Panc1 (cell line): Measurements from ENCODE around the gene OR13D1. TPM values are rescaled to one million over a fixed set of nuclear protein-coding genes. Genes with fewer than 3 reads are reported as not detected.

Experiments used
- ATAC-seq: fragments of 200-7000 bp; cut with Tn5 transposase; 2 replicates; pipeline ENCODE4 v1.9.1; 2020; ENCODE audit warnings: mild to moderate bottlenecking, moderate library complexity
- BruUV-seq: library from RNA; stranded (reverse); fragments of 400-500 nt; replicated peaks from 2 replicates; lab custom pipeline; 2021; lab: Mats Ljungman, UMichigan
- CTCF ChIA-PET: fragments of 300-600 bp; sonication (Branson Sonifier 250); formaldehyde crosslinking; loops from one replicate; lab custom pipeline; 2022; ENCODE audit warnings: antibody characterized with exemption; lab: Charles Lee
- POLR2A ChIA-PET: fragments of 300-600 bp; sonication (Branson Sonifier 250); formaldehyde crosslinking; loops from one replicate; lab custom pipeline; 2022; ENCODE audit warnings: antibody characterized with exemption; lab: Charles Lee
- DNase-seq: peaks from one replicate; pipeline ENCODE4 v3.0.0-alpha.2; 2010; ENCODE audit warnings: low read depth, low spot score
- H3K27ac ChIP-seq: 2 replicates; pipeline ENCODE4 v1.5.1; 2011; ENCODE audit warnings: mild to moderate bottlenecking, low read length, inconsistent platforms
- H3K27me3 ChIP-seq: fragments of 200-500 bp; sonication (Bioruptor generic); 2 replicates; pipeline ENCODE4 v1.6.0; 2014; ENCODE audit warnings: low read length, inconsistent platforms; ENCODE audit not compliant: control insufficient read depth, insufficient read depth
- H3K36me3 ChIP-seq: fragments of 200-500 bp; sonication (Bioruptor generic); 2 replicates; pipeline ENCODE4 v1.5.1; 2014; ENCODE audit warnings: inconsistent platforms, mild to moderate bottlenecking, low read length, moderate library complexity; ENCODE audit not compliant: control insufficient read depth, insufficient read depth
- H3K4me1 ChIP-seq: 2 replicates; pipeline ENCODE4 v1.5.1; 2011; ENCODE audit warnings: inconsistent platforms, mild to moderate bottlenecking, low read length, moderate library complexity; ENCODE audit not compliant: control insufficient read depth, insufficient read depth
- H3K4me3 ChIP-seq, 2 experiments: 2 replicates each; pipeline ENCODE4 v1.5.1; 2011 to 2012; ENCODE audit warnings: low read depth in 2 of 2, low read length in 2 of 2, mild to moderate bottlenecking in 2 of 2, inconsistent platforms in 1 of 2, moderate library complexity in 1 of 2
- H3K9me3 ChIP-seq: fragments of 200-500 bp; sonication (Bioruptor generic); 2 replicates; pipeline ENCODE4 v1.5.1; 2014; ENCODE audit warnings: low read depth, mild to moderate bottlenecking, inconsistent platforms, low read length, moderate library complexity; ENCODE audit not compliant: control insufficient read depth, insufficient read depth
- CTCF ChIP-seq: fragments of 450-650 bp; IDR thresholded peaks from 2 replicates; pipeline ENCODE4 v1.5.1; 2017; ENCODE audit warnings: mild to moderate bottlenecking
- POLR2AphosphoS5 ChIP-seq: IDR thresholded peaks from 2 replicates; pipeline ENCODE4 v1.6.1; 2012; ENCODE audit warnings: mild to moderate bottlenecking, low read depth, low read length, moderate library complexity
- REST ChIP-seq, 2 experiments: IDR thresholded peaks; 2 replicates each; pipeline ENCODE4 v1.6.1; 2011 to 2012; ENCODE audit warnings: low read depth in 2 of 2, control low read depth in 1 of 2, low read length in 1 of 2, mild to moderate bottlenecking in 1 of 2, moderate library complexity in 1 of 2; ENCODE audit not compliant: insufficient read depth in 1 of 2
- SIN3A ChIP-seq: IDR thresholded peaks from 2 replicates; pipeline ENCODE4 v1.6.1; 2012; ENCODE audit warnings: low read depth, mild to moderate bottlenecking, low read length, moderate library complexity, borderline replicate concordance; ENCODE audit not compliant: insufficient read depth
- TCF7L2 ChIP-seq: IDR thresholded peaks from 2 replicates; pipeline ENCODE4 v1.6.1; 2011; ENCODE audit warnings: mild to moderate bottlenecking, low read depth, low read length, inconsistent platforms
- in situ Hi-C: cut with HindIII; loops from 2 replicates; pipeline ENCODE4 v1.10.0; 2016; ENCODE audit warnings: low sequenced_read_pairs, low pct_unique_long_range_greater_than_20kb
- intact Hi-C: fragments of 100-400 bp; cut with micrococcal nuclease; formaldehyde crosslinking; loops from one replicate; pipeline ENCODE4 v1.10.0; 2022; ENCODE audit not compliant: unreplicated experiment
- total RNA-seq: library from RNA; stranded (reverse); gene quantifications from one replicate; pipeline ENCODE4 v1.2.1, GENCODE V29; 2021; ENCODE audit not compliant: unreplicated experiment

The OR13D1 gene
- total RNA-seq, 1 experiment from 2014 or later = not detected

GRCh38 chr9:104738452-104738851 lies 44.1 kb downstream of the OR13D1 start:
- Histone ChIP-seq H3K27ac (no peak overlapping the region), H3K4me1 (no peaks in the 10 kb centered on the region), H3K4me3 (no peak overlapping the region), H3K9me3 (no peaks in the 10 kb centered on the region), H3K27me3 (no peaks in the 10 kb centered on the region), H3K36me3 (no peaks in the 10 kb centered on the region)
- in situ Hi-C loops = no loop called here
- ATAC-seq = no peak
- ChIA-PET POLR2A (no interaction called here), CTCF (no interaction called here)
- no peak for DNase-seq
- no peak for TF ChIP-seq CTCF
- no peak for TF ChIP-seq REST (IDR thresholded peaks at IDR 0.05; ENCODE audit: insufficient read depth in 1 of 2, low read depth in 2 of 2, low read length in 1 of 2)
- TF ChIP-seq POLR2AphosphoS5 = no peak
- no peak for TF ChIP-seq SIN3A
- TF ChIP-seq TCF7L2 = no peak
- intact Hi-C loops = no loop called here
- no TSS peak for BruUV-seq

- TF ChIP-seq CTCF (no peak), POLR2AphosphoS5 (no peak), TCF7L2 (no peak), REST (IDR thresholded peaks at IDR 0.05; ENCODE audit: insufficient read depth in 1 of 2, low read depth in 2 of 2, low read length in 1 of 2) (no peak), SIN3A (no peak)
- no peak for ATAC-seq
- DNase-seq = no peak
- no peak overlapping the region for H3K4me3 ChIP-seq
- no TSS peak for BruUV-seq
- no peaks in the 10 kb centered on the region for H3K9me3 ChIP-seq
- H3K27ac ChIP-seq = no peak overlapping the region
- POLR2A ChIA-PET = no interaction called here
- no peaks in the 10 kb centered on the region for H3K4me1 ChIP-seq
- no peaks in the 10 kb centered on the region for H3K36me3 ChIP-seq
- in situ Hi-C loops = no loop called here
- intact Hi-C loops = loop anchor here (5.0 kb wide), 2 partner anchors 58 to 573 kb away; no protein-coding TSS in a partner anchor
- H3K27me3 ChIP-seq = no peaks in the 10 kb centered on the region
- CTCF ChIA-PET = no interaction called here
Measured at GRCh38 chr9:104740621-104741020, 46.3 kb downstream of the OR13D1 start.
